NOMO-1 treated with dmso at 0.1 percent for 144 hours (cell line): Measurements from ENCODE around the gene NUDT5.
A peak's percentile ranks its signal among the peaks of the same experiment; 100 is the strongest.
"Not testable (repeated sequence)": the region's sequence is repeated elsewhere in the genome, so short reads cannot be mapped to it uniquely, and the experiment has no call there.

Experiments
- DNase-seq: peaks from one replicate; lab custom pipeline; 2025; ENCODE audit not compliant: unreplicated experiment; lab: John Stamatoyannopoulos, UW

The NUDT5 gene

DNA sequence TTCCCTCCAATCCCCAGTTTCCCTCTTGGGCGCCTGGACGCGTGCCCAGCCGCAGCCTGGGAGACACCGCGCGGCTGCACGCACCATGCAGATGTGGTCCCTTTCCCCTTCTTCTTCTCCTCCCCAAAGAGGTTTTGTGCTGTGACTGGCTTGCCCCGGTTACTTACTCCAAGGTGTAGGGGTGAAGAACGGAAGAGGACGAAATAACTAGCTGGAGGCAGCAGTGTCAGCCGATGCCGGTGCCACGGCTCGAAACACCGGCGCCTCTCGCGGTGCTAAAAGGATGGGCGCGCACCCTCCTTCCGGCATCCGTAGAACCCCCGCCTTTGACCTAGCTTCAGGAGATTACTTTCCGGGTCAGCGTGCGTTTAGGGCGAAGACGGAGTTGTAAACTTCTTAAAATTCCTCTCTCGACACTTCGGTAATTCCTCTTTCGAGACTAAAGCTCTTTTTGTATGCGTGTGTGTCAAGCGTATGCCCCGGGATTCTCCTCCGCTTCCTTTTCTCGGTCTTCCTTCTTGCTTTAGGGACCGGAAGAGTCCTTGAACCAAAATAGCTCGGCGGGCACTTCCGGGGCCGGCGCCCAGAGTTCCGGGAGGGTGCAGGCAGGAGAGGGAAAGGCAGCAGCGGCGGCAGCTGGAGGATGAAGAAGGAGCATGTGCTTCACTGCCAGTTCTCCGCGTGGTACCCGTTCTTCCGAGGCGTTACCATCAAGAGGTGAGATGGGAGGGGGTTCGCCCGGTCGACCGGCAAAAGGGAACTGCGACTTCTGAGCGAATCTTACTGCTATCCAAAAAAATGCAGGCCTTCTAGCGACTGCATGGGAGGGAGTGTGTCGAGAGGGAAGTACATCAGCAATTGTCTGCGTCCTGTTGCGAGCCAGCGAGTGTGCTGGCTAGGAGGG is at the start of gene NUDT5, which contains the start of gene CDC123:
Gene NUDT5, minus strand, starts transcription at position 289 of the 904 bp plus-strand sequence. CDS start 9,600 bp downstream, outside the sequence.
Gene CDC123, plus strand, starts transcription at position 586 of the 904 bp plus-strand sequence. Its CDS starts 58 bp downstream, at position 644.
- DNase-seq, result peak; percentile 95

DNA sequence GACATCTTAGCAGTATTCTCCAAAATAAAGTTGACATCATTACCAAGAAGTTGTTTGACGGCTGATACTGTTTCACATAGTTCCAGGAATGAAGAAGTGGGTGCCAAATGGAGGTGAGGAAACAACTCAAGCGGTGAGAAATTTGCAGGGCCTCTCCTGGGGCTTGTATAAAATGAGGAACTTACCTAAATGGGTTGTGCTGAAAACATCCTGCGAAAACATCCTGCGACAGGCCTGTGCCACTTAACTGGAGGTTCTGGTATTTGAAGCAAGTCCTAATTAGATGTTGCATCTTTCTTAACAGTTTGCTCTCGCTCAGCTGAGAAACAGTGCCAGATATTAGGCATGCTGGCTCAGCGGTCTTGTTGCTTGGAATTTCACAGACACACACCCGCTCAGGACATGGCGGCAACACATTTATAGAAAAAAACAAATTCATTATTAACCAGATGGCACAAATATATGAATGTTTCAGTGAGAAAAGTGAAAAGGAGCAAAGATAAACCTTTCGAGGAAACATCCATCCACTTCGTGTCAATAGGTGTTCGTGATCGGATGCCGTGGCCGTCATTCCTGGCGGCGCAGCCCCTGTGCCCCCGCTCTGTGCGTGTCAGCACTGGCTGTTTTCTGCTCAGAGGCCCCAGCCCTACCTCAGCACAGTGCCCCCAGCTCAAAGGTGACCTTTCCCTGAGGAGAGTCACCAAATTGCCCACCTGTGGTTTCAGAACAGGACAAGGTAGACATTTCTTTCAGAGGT is 48.4 kb upstream of the NUDT5 start:
- DNase-seq, result peak; percentile 89

DNA sequence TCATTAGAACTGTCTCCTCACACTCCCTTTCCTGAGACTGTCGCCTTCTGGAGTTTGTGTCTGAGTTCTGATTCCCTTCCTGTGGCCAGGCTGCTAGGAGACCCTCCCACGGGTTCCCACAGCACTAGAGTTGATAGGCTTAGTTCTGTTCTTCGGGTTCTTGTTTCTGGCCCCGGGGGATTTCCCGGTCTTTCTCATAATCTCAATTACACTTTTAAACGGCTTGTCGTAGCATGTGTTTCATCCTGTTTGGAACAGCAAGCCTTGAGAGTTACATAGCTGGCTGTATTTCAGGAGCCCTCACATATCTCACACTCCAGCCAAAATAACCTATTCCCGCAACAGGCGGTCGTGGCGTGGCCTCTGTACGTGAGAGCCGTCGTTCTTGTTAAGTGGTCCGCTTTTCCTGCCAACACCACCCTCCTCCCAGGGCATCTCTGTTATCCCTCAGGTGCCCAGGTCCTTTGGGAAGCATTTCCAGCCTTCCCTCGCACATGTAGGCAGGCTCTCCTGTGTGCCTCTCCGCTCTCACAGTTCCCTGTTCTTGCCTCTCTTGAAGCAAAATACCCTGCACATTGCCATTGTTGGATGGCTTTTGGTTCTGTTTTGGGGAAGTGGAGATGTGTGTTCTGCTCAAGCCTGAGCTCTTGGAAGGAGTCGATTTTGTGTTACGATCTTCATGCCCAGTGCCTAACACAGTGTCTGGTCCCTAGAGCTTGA is 46.3 kb upstream of the NUDT5 start:
- DNase-seq, result no peak

DNA sequence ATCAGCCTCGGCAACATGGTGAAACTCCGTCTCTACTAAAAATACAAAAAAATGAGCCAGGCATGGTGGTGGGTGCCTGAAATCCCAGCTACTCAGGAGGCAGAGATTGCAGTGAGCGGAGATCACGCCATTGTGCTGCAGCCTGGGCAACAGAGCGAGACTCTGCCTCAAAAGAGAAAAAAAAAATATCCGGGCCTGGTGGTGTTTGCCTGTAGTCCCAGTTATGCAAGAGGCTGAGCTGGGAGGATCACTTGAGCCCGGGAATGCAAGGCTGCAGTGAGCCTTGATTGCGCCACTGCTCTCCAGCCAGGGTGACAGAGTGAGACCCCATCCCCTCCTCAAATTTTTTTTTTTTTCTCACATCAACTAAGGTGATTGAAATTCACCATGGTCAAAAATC is 43.1 kb upstream of the NUDT5 start:
- no peak for DNase-seq

- peak; percentile 30 for DNase-seq
Measured at GRCh38 chr10:12237265-12238220, 41.9 kb upstream of the NUDT5 start.

DNA sequence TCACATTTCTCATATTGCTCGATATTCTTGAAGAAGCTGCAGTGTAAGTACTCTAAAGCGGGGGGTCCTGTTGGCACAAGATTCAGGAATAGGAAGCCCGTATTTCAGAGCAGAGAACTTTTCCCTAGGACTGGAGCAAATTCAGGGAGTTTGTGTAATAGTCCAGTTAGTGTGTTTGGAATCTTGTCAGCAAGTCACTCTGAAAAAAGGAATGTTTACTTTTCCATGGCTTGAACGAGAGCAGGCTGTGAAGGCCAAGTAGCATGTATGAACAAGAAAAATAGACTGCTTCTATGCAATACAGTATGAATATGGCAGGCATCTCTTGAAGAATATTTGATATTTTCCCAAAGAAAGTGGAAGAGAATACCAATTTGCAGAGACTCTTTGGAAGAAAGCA is 40.1 kb upstream of the NUDT5 start:
- no peak for DNase-seq

- DNase-seq, result no peak
Measured at GRCh38 chr10:12235116-12235694, 39.5 kb upstream of the NUDT5 start.

DNA sequence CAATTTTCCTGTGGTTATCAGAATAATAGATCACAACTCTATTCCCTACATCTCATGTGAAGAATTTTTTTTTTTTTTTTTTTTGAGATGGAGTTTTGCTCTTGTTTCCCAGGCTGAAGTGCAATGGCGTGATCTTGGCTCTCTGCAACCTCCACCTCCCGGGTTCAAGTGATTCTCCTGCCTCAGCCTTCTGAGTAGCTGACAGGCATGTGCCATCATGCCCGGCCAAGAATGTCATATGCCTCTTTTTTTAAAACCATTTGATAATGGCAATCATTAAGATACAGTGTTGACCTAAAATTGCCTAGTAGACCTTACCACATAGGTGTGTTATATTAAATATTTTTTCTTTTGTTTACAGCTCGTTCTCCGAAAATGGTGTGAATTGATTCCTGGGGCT is 39.0 kb upstream of the NUDT5 start:
- not testable (repeated sequence) for DNase-seq

GRCh38 chr10:12228851-12229250 is 33.2 kb upstream of the NUDT5 start:
- DNase-seq, result no peak

DNA sequence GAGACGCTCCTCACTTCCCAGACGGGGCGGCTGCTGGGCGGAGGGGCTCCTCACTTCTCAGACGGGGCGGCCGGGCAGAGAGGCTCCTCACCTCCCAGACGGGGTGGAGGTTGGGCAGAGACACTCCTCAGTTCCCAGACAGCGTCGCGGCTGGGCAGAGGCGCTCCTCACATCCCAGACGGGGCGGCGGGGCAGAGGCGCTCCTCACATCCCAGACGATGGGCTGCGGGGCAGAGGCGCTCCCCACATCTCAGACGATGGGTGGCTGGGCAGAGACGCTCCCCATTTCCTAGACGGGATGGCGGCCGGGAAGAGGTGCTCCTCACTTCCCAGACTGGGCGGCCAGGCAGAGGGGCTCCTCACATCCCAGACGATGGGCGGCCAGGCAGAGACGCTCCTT is 30.7 kb upstream of the NUDT5 start:
- DNase-seq, result not testable (repeated sequence)

DNA sequence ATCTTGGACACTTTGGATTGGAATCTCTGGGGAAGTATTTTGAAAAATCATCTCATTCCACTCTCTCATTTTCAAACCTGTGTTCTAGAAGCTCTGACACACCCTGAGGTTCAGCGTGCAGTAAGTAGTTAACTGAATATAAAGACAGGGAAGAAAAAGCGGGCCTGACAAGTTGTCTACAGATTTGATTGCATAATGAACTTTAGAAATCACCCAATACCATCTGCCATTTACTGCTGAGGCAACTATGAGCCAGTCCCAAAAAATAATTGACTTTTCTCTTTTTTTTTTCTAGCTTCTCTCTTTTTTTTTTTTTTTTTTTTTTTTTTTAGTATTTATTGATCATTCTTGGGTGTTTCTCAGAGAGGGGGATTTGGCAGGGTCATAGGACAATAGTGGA is 29.8 kb upstream of the NUDT5 start:
- DNase-seq, result no peak

DNA sequence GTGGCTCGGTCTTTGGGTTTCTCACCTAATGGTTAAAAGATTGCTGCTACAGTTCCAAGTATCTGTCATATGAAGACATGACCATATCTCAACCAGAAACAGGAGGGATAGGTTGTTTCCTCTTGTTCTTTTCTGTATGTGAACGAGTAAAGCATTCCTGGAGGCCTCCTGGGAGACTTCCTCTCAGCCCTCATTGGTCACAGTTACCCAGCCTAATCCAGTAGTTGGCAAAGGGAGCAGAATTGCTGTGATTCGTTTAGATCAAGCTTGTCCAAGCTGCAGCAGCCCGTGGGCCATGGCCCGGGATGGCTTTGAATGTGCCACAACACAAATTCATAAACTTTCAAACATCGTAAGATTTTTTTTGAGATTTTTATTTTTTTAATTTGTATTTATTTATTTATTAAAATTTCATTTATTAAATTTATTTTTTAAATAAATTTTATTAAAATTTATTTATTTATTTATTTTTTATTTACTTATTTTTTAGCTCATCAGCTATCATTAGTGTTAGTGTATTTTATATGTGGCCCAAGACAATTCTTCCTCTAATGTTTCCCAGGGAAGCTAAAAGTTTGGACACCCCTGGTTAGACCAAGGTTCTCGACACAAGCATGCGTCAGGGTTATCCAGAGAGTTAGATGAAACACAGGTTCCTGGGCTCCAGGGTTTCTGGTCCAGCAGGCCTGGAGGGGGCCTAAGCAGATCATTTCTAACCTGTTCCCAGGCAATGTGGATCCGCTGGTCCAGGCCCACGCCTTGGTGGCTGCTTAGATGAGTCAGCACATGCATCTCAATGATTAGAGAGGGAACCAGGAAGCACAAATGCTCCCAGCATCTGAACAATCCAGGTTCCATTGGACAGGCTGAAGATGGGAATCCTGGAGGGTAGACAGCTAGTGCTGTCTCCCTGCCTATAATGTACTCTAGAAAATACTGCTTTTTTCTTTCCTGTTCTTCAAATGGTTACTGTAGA is 25.9 kb upstream of the NUDT5 start:
- no peak for DNase-seq

DNA sequence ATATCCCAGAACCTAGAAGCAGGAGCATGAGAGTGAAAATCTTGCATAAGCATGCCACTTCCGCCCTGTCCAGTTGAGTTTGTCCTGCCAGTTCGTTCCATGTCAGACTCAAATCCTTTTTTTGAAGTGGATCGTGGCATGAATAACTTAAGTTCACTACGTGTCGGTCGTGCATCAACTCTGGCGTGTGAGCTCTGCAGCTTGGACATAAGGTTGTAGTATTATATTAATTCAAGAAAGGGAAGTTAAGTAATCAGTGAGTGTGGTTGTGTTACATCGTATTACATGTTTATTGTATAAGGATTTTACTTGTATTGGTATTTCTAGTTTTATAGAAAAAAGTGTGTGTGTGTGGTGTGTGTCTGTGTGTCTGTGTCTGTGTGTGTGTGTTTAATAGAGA is 23.3 kb upstream of the NUDT5 start:
- no peak for DNase-seq

GRCh38 chr10:12214763-12215218 is 19.1 kb upstream of the NUDT5 start:
- DNase-seq, result no peak

- DNase-seq, result no peak
Measured at GRCh38 chr10:12214093-12214492, 18.4 kb upstream of the NUDT5 start.

DNA sequence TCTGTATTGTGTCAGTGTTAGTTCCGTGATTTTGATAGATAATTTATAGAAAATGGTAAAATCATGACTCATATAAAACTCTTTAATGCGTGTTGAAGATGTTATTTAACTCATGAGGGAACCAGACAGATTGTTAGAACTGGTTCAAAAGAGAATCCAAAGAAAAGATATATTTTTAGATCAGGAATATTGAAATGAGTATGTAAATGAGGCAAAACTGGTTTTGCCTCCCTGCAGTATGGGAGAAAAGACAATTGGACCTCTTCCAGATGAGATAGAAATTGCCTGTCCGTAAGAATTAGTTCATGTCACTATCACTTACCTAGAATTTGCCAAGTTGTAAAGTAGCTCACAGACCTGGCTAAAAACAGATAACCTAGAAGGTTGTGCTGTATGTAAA is 17.9 kb upstream of the NUDT5 start:
- no peak for DNase-seq

DNA sequence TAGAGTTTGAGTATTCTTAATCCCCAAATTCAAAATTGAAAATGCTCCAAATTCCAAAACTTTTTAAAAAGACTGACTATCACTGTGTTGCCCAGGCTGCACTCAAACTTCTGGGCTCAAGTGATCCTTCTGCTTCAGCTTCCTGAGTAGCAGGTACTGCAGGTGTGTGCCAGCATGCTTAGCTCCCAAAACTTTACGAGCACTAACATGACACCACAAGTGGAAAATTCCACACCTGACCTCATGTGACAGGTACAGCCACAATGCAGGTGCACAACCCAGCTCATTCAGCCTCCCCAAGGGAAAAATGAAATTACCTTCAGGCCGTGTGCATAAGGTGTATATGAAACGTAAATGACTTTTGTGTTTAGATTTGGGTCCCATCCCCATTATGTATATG is 16.8 kb upstream of the NUDT5 start:
- DNase-seq, result no peak

DNA sequence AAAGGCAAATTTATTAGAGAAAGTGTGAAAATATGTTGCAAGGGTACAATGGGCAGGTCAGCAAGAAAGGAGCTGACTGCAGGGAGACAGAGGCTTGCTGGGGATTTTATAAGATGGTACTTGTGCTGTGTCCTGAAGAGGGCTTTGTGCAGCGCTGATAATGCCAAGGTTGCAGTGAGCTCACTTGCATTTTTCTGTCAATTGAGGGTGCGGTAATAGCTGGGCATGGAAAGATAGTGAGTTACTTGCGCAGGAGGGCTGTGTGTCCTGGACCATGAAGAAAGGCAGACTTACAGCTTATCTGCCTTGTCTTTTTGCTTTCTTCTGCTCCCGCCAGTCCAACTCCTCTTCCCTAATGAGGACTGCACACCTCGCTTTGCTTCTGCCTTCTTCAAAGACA is 12.8 kb upstream of the NUDT5 start:
- no peak for DNase-seq

DNA sequence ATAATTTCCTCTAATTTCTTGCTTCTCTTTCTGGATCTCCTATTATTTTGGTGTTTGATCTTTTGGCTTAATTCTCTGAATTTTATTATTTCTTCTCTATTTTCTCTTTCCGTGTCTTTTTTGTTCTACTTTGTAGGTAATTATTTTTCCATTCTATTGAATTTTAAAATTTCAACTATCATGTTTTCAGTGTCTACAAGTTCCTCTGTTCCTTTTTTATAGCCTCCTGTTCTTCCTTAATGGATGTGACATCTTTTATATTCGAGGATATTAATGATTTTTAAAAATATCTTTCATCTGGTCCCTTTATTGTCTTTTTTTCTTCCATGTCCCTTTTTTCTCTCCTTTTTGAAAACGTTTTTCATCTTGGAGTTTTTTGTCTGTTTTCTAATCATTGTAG is 11.4 kb upstream of the NUDT5 start:
- no peak for DNase-seq
